Measurements from ENCODE around the gene HLTF. TPM values are rescaled to one million over a fixed set of nuclear protein-coding genes. Genes with fewer than 3 reads are reported as not detected.

The HLTF gene
- total RNA-seq = 22.2 and 29.2 TPM in 2 replicates

DNA sequence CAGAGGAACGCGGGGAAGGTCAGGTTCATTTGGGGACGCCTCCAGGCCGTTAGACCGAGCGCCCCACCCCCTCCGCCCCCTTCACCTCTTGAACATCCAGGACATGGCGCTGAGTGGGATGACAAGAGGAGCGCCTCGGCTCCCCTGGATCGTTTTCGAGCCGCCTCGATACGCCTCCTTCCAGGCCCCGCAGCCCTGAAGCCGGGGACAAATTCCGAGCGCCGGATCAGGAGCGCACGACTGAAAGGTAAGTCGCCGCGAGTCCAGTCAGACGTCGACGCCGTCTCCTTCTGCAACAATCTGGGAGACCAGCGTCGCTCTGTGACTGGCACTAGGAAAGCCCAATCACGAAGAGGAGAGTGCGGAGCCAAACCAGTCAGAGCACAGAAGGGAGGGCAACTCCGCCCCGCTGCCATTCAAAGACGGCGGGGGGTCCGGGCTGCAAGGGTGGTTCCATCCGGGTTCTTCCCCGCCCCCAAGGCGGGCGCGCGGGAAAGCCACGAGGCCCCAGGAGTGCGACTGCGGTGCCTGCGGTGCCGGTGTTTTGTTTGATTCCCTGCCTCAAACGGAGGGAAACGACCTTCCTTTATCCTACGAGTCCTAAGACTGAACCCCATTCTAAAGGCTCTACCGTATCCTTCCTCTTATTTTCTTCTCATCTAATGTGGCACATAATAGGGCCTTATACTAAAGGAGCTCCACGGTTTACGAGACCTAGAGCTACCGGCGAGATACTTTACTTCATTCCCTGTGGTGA, at the start of gene HLTF:
HLTF (minus strand) TSS at position 302 of the 757 bp plus-strand sequence; CDS start at position 105, 197 bp downstream.

DNA sequence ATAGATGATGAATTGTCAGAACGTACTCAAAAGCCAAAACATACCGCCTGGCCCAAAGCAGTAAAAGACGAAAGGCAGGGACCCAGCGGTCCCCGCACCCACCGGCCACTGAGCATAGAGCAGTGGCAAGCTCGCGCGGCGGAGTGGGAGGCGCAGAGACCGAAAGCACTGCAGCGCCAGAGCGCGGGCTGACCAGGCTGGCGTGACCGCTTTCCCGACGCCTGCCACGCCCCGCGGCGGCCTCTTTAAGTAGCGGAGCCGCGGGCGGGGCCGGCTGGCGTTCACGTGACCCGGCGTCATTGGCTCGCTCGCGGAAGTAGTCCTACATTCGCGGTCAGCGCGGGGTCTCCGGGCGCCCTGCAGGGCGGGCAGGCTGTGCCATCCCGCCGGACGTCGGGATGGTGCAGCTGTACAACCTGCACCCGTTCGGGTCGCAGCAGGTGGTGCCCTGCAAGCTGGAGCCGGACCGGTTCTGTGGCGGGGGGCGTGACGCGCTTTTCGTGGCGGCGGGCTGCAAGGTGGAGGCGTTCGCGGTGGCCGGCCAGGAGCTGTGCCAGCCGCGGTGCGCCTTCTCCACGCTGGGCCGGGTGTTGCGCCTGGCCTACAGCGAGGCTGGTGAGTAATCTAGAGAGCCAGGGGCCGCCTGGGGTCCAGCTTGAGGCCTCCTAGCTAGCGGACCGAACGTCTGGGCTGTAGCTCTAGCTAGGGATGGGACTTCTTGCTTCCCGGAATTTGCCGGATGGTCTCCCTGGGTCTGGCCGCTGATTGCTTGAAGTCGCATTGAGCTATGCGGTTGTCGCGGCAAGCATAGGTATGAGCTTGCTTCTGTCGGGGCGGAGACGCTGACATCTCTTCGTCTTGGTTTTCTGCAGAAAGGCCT, 43.2 kb upstream of the HLTF start, which contains the start of gene HPS3:
HPS3 (plus strand) TSS at position 313 of the 880 bp plus-strand sequence; CDS start at position 399, 86 bp downstream.

DNA sequence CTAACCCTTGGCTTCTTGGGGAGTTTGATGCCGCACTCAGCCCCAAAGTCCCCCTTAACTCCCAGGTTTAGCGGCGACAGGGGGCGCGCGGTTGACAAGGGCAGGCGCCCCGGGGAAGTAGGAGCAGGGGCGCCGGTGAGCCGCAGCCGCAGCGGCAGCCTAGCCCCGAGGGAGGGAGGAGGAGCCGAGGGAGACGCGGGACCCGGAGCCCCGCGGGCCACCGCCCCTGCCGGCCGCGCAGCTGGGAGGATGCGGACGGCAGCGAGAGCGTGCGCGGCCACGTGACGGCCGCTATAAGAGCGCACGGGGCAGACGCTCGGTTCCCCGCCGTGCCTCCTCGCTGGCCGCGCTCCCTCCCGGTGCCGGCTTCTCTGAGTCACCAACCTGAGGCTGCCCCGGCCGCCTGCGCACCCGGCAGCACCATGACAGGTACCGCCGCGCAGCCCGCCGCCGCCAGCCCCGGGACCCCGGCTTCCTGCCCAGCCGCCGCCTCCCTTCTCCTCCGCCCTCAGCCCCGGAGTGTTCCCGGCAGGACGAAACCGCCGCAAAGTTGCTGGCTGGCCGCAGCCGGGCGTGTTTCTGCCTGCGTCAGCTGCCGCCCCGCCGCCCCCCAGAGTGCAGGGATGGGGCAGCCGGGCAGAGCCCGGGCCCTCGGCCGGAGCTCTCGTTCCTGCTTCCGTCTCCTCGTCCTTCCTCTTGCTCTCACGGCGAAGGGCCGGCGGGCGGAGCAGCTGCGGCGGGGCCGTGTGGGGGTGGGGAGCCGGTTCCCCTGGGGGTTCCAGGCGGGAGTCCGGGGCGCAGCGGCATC, 94.9 kb downstream of the HLTF start, which contains the start of gene GYG1:
GYG1 (plus strand) TSS at position 322 of the 808 bp plus-strand sequence; CDS start at position 423, 101 bp downstream.

Other genes with a start within 250 kb of the HLTF start
- 0.29 TPM in 1 of 2 replicates, not detected in the other for gene CPA3, start 221.2 kb downstream of the HLTF start, total RNA-seq
- gene GYG1, start 95.0 kb downstream of the HLTF start, total RNA-seq = 33.2 and 45.5 TPM in 2 replicates
- 26.5 and 32.3 TPM in 2 replicates for gene HPS3, start 43.1 kb upstream of the HLTF start, total RNA-seq
- under 0.01 TPM in 1 of 2 replicates, not detected in the other for gene CP, start 135.3 kb upstream of the HLTF start, total RNA-seq
- not detected in 2 replicates for gene TM4SF18, start 247.1 kb upstream of the HLTF start, total RNA-seq

Data from myometrial cell (primary cell).